Muscle layer of colon (tissue), 2 donors: ENCODE measurements around the gene EPC1.
"Not testable (repeated sequence)": the region's sequence is repeated elsewhere in the genome, so short reads cannot be mapped to it uniquely, and the experiment has no call there.

ENCODE experiments used
- H3K27ac ChIP-seq: one replicate; pipeline ENCODE4 v1.7.0; 2013; ENCODE audit warnings: low read depth, mild to moderate bottlenecking, low read length, moderate library complexity
- H3K27me3 ChIP-seq, 2 donors: one replicate each; pipeline ENCODE4 v1.7.0; 2013; ENCODE audit warnings: low read length in 2 of 2, mild to moderate bottlenecking in 2 of 2; ENCODE audit not compliant: insufficient read depth in 2 of 2, control insufficient read depth in 1 of 2
- H3K36me3 ChIP-seq: one replicate; pipeline ENCODE4 v1.7.0; 2013; ENCODE audit warnings: mild to moderate bottlenecking, low read length; ENCODE audit not compliant: insufficient read depth
- H3K4me1 ChIP-seq: one replicate; pipeline ENCODE4 v1.7.0; 2013; ENCODE audit warnings: mild to moderate bottlenecking, low read length; ENCODE audit not compliant: insufficient read depth
- H3K4me3 ChIP-seq, 2 donors: one replicate each; pipeline ENCODE4 v1.7.0; 2013; ENCODE audit warnings: low read length in 2 of 2, low read depth in 1 of 2, mild to moderate bottlenecking in 1 of 2, moderate library complexity in 1 of 2
- H3K9ac ChIP-seq: one replicate; pipeline ENCODE4 v1.7.0; 2013; ENCODE audit warnings: low read length
- H3K9me3 ChIP-seq: one replicate; pipeline ENCODE4 v1.7.0; 2013; ENCODE audit warnings: mild to moderate bottlenecking, low read length
- donor health status: abdominal sarcoma.
- donor health status: Adenocarcinoma of cecum.

The EPC1 gene

DNA sequence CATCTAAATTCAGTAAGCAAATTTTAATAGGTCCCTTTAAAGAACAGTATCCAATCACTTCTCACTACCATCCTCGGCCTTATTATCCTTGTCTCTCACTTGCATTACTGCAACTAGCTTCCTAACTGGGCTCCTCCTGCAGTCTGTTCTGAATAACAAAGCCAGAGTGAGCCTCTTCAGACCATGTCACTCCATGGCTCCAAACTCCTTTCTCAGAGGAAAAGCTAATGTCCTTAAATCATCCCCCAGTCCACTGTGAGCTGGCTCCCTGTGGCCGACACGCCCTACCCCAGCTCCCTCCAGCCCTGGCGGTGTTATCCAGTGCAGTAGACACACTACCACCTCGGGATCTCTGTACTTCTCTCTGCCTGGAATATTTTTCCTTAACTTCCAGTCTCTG, 80.0 kb downstream of the EPC1 start:
- no peak overlapping the region for H3K9ac ChIP-seq
- no peak overlapping the region for H3K4me3 ChIP-seq
- H3K4me1 ChIP-seq: no peaks in the 10 kb centered on the region
- H3K27me3 ChIP-seq: no peaks in the 10 kb centered on the region
- H3K36me3 ChIP-seq: peaks cover 54% of the 10 kb centered on the region
- no peaks in the 10 kb centered on the region for H3K9me3 ChIP-seq
- H3K27ac ChIP-seq: no peak overlapping the region

DNA sequence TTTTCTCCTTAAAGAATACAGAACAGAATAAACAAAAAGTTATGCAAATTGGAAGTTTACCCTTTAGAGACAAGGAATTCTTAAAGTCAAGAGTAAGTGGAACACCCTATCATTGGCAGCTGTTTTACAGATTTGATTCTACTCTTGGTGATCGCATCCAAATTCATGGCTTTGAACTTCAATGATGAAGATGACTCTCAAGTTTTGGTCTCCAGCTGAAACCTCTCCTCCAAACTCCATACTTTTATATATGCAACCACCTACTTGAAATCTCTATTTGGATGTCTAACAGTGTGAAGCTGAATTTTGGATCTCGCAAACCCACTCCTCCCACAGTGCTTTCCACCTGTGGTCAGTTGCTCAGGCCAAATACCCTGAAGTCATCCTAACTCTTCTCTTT, 80.4 kb downstream of the EPC1 start:
- H3K9me3 ChIP-seq: no peaks in the 10 kb centered on the region
- no peak overlapping the region for H3K27ac ChIP-seq
- H3K4me1 ChIP-seq: no peaks in the 10 kb centered on the region
- H3K4me3 ChIP-seq: no peak overlapping the region
- peaks cover 50% of the 10 kb centered on the region for H3K36me3 ChIP-seq
- H3K9ac ChIP-seq: no peak overlapping the region
- H3K27me3 ChIP-seq: no peaks in the 10 kb centered on the region

DNA sequence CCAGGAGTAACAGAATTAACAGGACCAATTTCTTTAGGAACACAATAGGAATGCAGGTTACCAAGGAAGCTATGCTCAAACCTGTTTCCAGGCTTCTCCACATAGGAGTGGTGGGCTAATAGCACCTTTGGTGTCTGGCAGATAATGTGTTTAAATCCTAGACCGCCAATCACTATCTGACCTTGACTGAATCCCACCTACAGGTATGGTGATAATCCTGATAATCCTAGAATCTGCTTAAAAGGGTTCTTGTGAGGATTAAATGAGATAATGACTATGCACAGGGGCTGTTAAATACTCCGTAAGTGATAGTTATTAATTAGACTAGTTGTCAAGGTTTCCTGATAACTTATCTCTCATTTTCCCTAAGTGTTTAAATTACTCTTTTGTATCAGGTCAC, 81.2 kb downstream of the EPC1 start:
- Histone ChIP-seq H3K27me3 (no peaks in the 10 kb centered on the region), H3K9ac (no peak overlapping the region), H3K9me3 (no peaks in the 10 kb centered on the region), H3K27ac (no peak overlapping the region), H3K4me3 (no peak overlapping the region), H3K36me3 (peaks cover 42% of the 10 kb centered on the region), H3K4me1 (no peaks in the 10 kb centered on the region)

DNA sequence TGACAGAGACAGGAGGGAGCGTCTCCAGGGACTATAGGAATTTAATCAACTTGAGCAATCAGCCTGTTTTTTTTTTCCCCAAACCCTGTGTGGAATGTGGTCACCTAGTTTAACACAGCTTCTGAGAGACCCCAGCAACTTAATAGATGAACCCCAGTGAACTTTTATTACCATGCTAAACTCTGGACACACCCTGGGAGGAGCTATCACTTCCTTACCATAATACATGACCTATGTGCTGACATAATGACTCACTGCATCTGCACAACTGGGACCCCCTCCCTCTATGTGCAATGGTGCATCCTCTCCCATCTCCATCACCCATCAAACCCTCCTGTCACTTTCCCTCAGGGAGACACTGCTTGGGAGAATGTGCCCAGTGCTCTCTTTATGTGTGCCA, 83.7 kb downstream of the EPC1 start:
- no peaks in the 10 kb centered on the region for H3K9me3 ChIP-seq
- H3K36me3 ChIP-seq: peaks cover 17% of the 10 kb centered on the region
- no peaks in the 10 kb centered on the region for H3K27me3 ChIP-seq
- no peaks in the 10 kb centered on the region for H3K4me1 ChIP-seq
- H3K27ac ChIP-seq: no peak overlapping the region
- no peak overlapping the region for H3K4me3 ChIP-seq
- no peak overlapping the region for H3K9ac ChIP-seq

DNA sequence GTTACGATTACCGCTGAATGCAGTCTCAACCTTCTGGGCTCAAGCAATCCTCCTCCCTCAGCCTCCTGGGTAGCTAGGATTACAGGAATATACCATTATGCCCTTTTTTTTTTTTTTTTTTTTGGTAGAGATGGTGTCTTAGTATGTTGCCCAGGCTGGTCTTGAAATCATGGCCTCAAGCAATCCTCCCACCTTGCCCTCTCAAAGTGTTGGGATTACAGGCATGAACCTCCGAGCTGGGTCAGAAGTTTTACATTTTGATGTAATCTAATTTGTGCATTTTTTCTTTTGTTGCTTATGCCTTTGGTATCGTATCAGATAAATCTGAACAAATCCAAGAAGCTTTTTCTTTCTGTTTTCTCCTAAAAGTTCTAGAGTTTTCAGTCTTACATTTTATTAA, 87.4 kb downstream of the EPC1 start:
- Histone ChIP-seq H3K27ac (no peak overlapping the region), H3K9ac (no peak overlapping the region), H3K4me1 (no peaks in the 10 kb centered on the region), H3K4me3 (no peak overlapping the region), H3K9me3 (no peaks in the 10 kb centered on the region), H3K36me3 (no peaks in the 10 kb centered on the region), H3K27me3 (no peaks in the 10 kb centered on the region)

DNA sequence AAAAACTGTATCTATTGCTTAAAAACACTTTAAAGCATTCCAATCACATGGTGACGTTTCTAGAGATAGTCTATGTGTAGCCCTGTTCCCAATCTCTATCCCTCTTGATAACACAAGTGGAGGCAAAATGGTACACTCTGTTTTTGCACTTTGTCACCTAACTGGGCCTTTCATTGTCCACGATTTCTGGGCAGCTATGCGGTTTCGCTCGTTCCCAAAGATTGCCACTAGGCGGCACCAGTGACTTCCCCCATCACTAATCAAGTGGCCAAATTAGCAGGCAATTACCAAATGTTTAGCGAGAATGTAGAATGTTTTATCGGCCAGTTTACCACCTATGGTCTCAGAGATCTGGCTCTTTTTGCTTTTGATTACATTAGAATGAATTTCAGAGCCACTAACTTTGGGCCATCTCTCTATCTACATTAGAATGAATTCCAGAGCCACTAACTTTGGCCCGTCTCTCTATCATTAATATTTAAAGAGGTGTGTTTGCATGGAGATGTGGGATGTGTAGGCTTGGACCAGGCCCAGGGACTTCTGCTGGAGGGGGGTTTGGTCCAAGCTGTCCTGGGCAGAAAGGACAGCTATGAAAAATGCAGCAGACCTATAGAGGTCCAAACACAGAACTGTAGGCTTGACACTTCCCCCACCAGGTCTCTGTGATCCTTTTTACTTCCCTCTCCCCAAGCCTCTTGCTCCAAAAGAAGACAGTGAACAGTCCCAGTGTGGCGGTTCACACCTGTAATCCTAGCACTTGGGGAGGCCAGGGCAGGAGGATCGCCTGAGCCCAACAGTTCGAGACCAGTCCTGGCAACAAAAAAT, 90.1 kb downstream of the EPC1 start:
- Histone ChIP-seq H3K27ac (no peak overlapping the region), H3K36me3 (no peaks in the 10 kb centered on the region), H3K27me3 (no peaks in the 10 kb centered on the region), H3K9me3 (no peaks in the 10 kb centered on the region), H3K4me3 (no peak overlapping the region), H3K4me1 (no peaks in the 10 kb centered on the region), H3K9ac (no peak overlapping the region)

DNA sequence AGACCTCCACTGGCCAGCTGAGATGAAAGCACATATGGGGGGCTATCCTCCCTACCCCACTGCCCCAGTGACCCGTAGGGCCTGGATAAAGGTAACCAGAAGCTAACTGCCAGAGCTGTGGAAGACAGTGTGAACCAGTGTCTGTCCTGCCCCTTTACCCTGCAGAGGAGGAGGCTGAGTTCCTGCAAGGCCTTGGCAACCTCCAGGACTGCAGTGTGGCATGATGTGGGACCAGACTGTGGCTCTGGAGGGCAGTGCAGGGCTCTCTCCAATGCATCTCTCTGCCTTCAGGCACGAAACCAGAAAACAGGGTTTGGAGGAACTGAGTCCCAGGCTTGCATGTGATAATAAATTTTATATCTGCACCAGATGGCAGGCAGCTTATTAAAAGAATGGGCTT, 93.1 kb downstream of the EPC1 start:
- Histone ChIP-seq H3K9ac (no peak overlapping the region), H3K9me3 (no peaks in the 10 kb centered on the region), H3K27me3 (no peaks in the 10 kb centered on the region), H3K4me3 (no peak overlapping the region), H3K36me3 (no peaks in the 10 kb centered on the region), H3K27ac (no peak overlapping the region), H3K4me1 (no peaks in the 10 kb centered on the region)

DNA sequence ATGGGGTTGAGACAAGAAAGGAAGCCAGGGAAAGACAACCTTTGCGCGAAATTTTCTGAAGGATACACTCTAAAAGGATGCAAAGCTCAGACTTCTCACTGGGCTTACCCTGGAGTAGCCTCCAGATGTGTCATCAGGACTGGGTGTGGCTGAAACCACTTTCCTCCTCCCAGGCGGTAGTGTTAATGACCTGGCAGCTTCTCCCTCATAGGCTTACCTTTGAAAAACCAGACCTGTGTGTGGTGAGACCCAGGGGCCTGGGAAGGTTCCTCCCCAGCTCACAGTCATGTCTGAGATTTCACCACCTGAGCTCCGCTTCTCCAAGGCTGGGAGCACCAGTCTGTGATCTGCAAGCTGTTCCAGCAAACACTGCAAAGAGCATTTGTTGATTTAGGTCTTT, 93.7 kb downstream of the EPC1 start:
- no peaks in the 10 kb centered on the region for H3K4me1 ChIP-seq
- H3K9me3 ChIP-seq: no peaks in the 10 kb centered on the region
- no peaks in the 10 kb centered on the region for H3K36me3 ChIP-seq
- no peaks in the 10 kb centered on the region for H3K27me3 ChIP-seq
- no peak overlapping the region for H3K4me3 ChIP-seq
- H3K9ac ChIP-seq: no peak overlapping the region
- no peak overlapping the region for H3K27ac ChIP-seq

DNA sequence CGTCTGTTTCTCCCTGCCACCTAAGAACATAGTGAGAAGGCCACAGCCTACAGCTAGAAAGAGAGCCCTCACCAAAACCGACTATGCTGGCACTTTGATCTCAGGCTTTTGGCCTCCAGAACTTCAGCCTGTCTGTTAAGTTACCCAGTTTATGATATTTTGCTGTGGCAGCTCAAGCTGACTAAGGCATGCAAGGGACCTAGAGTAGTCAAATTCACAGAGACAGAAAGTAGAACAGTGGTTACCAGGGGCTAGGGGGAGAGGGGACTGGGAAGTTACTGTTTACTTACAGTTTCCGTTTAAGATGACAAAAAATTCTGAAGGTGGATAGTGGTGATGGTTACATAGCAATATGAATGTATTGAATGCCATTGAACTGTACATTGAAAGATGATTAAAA, 96.5 kb downstream of the EPC1 start:
- H3K27me3 ChIP-seq, H3K36me3 ChIP-seq, H3K9ac ChIP-seq, H3K4me1 ChIP-seq, H3K4me3 ChIP-seq, H3K9me3 ChIP-seq, H3K27ac ChIP-seq: not testable (repeated sequence)

DNA sequence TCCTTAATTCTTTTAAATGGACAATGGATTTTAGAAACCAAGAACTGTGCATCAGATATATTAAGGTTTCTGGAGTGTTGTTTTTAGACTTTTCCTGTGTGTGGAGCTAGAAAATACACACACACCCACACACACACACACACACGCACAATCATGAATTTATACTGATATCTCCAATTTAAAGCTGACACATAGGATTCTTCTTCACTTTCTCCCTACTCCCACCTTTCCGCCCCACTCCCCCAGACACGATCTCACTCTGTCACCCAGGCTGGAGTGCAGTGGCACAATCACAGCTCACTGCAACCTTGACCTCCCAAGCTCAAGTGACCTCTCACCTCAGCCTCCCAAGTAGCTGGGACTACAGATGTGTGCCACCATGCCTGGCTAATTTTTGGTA, 100.3 kb downstream of the EPC1 start:
- Histone ChIP-seq H3K9me3 (no peaks in the 10 kb centered on the region), H3K27me3 (no peaks in the 10 kb centered on the region), H3K4me1 (no peaks in the 10 kb centered on the region), H3K36me3 (no peaks in the 10 kb centered on the region), H3K4me3 (no peak overlapping the region), H3K27ac (no peak overlapping the region), H3K9ac (no peak overlapping the region)

DNA sequence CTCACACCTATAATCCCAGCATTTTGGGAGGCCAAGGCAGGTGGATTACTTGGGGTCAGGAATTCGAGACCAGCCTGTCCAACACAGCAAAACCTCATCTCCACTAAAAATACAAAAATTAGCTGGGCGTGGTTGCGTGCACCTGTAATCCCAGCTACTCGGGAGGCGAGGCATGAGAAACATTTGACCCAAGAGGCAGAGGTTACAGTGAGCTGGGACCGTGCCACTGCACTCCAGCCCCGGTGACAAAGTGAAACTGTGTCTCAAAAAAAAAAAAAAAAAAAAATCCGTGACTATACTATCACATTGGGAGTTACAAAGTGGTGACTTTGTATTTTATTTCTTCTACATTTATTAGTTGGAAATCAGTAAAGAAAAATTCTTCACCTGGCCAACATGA, 101.2 kb downstream of the EPC1 start:
- no peaks in the 10 kb centered on the region for H3K36me3 ChIP-seq
- no peak overlapping the region for H3K4me3 ChIP-seq
- H3K27me3 ChIP-seq: no peaks in the 10 kb centered on the region
- no peak overlapping the region for H3K9ac ChIP-seq
- H3K4me1 ChIP-seq: no peaks in the 10 kb centered on the region
- no peak overlapping the region for H3K27ac ChIP-seq
- no peaks in the 10 kb centered on the region for H3K9me3 ChIP-seq

DNA sequence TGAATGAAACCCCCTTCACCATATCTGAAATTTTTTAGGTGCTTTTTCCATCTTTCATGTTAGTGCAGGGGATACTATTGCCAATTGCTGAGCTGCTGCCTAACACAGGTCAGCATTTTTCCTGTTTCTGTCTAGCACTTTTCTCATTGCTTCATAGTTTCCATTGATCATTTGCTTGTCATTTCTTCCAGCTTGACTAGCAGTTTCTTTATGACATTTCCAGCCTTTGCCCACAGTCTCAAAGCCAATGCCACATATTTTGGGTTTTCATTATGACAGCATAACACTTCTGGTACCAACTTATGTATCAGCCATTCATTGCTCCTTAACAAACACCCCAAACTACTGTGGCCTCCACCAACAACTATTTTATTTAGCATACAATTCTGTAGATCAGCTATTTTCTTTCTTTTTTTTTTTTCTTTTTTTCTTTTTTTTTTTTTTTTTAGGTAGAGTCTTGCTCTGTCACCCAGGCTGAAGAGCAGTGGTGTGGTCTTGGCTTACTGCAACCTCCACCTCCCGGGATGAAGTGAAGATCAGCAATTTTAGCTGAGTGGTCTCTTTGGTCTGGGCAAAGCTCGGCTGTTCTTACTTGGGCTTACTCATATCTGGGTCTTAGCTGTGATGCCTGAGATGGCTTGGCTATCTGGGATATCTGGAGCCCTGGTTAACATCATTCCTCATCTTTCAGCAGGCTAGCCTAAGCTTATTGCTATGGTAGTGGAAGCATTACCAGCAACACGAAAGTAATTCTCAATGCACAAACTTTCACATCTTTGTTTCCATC, 102.3 kb downstream of the EPC1 start:
- H3K9me3 ChIP-seq: no peaks in the 10 kb centered on the region
- no peak overlapping the region for H3K4me3 ChIP-seq
- no peaks in the 10 kb centered on the region for H3K4me1 ChIP-seq
- no peak overlapping the region for H3K9ac ChIP-seq
- no peak overlapping the region for H3K27ac ChIP-seq
- no peaks in the 10 kb centered on the region for H3K36me3 ChIP-seq
- H3K27me3 ChIP-seq: no peaks in the 10 kb centered on the region
